B cell (primary cell): ENCODE results near the gene GPR37L1. TPM values are rescaled to one million over a fixed set of nuclear protein-coding genes. Genes with fewer than 3 reads are reported as not detected.
"Not testable (repeated sequence)": the region's sequence is repeated elsewhere in the genome, so short reads cannot be mapped to it uniquely, and the experiment has no call there.

Experiments
- ATAC-seq: fragments of 200-7000 bp; cut with Tn5 transposase; one replicate; pipeline ENCODE4 v1.10.0; 2021; ENCODE audit warnings: low read depth, mild to moderate bottlenecking, moderate number of reproducible peaks, moderate library complexity
- CTCF ChIA-PET: fragments of 350-600 bp; sonication (Branson Sonifier 250); formaldehyde crosslinking; loops from one replicate; lab custom pipeline; 2021; ENCODE audit warnings: antibody characterized with exemption, inconsistent platforms; lab: Charles Lee
- POLR2A ChIA-PET: fragments of 350-600 bp; sonication (Branson Sonifier 250); formaldehyde crosslinking; loops from one replicate; lab custom pipeline; 2021; ENCODE audit warnings: antibody characterized with exemption; lab: Charles Lee
- DNase-seq: peaks from one replicate; pipeline ENCODE4 v3.0.0; 2013
- H2AFZ ChIP-seq: 2 replicates; pipeline ENCODE4 v1.6.1; 2012; ENCODE audit warnings: mild to moderate bottlenecking, low read depth, low read length; ENCODE audit not compliant: insufficient read depth, poor library complexity, severe bottlenecking
- H3K27ac ChIP-seq, 2 donors: 1 replicate in 1 of 2; 2 replicates in 1 of 2; pipeline ENCODE4 v1.5.1; 2012 to 2013; ENCODE audit warnings: low read length in 2 of 2, mild to moderate bottlenecking in 2 of 2, moderate library complexity in 1 of 2
- H3K27me3 ChIP-seq, 4 experiments: fragments of 200-600 bp in 1 of 4; sonication (generic) in 1 of 4; replicated peaks in 1 of 4; 1 replicate in 2 of 4; 2 replicates in 2 of 4; pipeline versions ENCODE4 v1.6.1 to v1.7.0; 2013 to 2016; ENCODE audit warnings: low read length in 3 of 4, mild to moderate bottlenecking in 2 of 4, mixed read lengths in 1 of 4, moderate library complexity in 1 of 4; ENCODE audit not compliant: insufficient read depth in 4 of 4, control insufficient read depth in 3 of 4; ENCODE audit errors: control extremely low read depth in 1 of 4
- H3K36me3 ChIP-seq, 2 experiments: replicated peaks in 1 of 2; 1 replicate in 1 of 2; 2 replicates in 1 of 2; pipeline versions ENCODE4 v1.6.1 to v1.7.1; 2013; ENCODE audit warnings: low read length in 1 of 2; ENCODE audit not compliant: insufficient read depth in 2 of 2, control insufficient read depth in 1 of 2; ENCODE audit errors: control extremely low read depth in 1 of 2, extremely low read depth in 1 of 2
- H3K4me1 ChIP-seq, 2 donors: fragments of 200-600 bp in 1 of 2; sonication (generic) in 1 of 2; 1 replicate in 1 of 2; 2 replicates in 1 of 2; pipeline versions ENCODE4 v1.5.1 to v1.6.1; 2013 to 2017; ENCODE audit warnings: low read length in 2 of 2; ENCODE audit not compliant: control insufficient read depth in 2 of 2, insufficient read depth in 2 of 2
- H3K4me2 ChIP-seq: replicated peaks from 2 replicates; pipeline ENCODE3; 2012; ENCODE audit warnings: mild to moderate bottlenecking, low read depth, low read length; ENCODE audit not compliant: poor library complexity, severe bottlenecking
- H3K4me3 ChIP-seq, 5 experiments: fragments of 200-600 bp in 1 of 5; sonication (generic) in 1 of 5; 1 replicate in 3 of 5; 2 replicates in 2 of 5; pipeline versions ENCODE4 v1.5.1 to v1.7.0; 2011 to 2016; ENCODE audit warnings: low read length in 4 of 5, mild to moderate bottlenecking in 4 of 5, low read depth in 2 of 5, control low read depth in 1 of 5, moderate library complexity in 1 of 5; ENCODE audit not compliant: insufficient read depth in 1 of 5; ENCODE audit errors: control extremely low read depth in 1 of 5, extremely low read depth in 1 of 5
- H3K79me2 ChIP-seq: fragments of 200-600 bp; sonication (generic); one replicate; pipeline ENCODE4 v1.6.0; 2016; ENCODE audit warnings: low read length; ENCODE audit not compliant: control insufficient read depth, insufficient read depth
- H3K9ac ChIP-seq: fragments of 200-600 bp; sonication (generic); 2 replicates; pipeline ENCODE4 v1.6.1; 2017; ENCODE audit warnings: mild to moderate bottlenecking, low read length, moderate library complexity
- H3K9me3 ChIP-seq, 3 donors: one replicate each; pipeline versions ENCODE4 v1.6.1 to v1.7.1; 2013; ENCODE audit warnings: low read length in 2 of 3; ENCODE audit not compliant: control insufficient read depth in 2 of 3, insufficient read depth in 1 of 3; ENCODE audit errors: control extremely low read depth in 1 of 3
- H4K20me1 ChIP-seq: 2 replicates; pipeline ENCODE4 v1.6.0; 2012; ENCODE audit warnings: mild to moderate bottlenecking, low read length; ENCODE audit not compliant: insufficient read depth, control insufficient read depth, poor library complexity, severe bottlenecking
- H3K27ac Mint-ChIP-seq: one replicate; pipeline ENCODE4 v1.8.0; 2021; ENCODE audit warnings: mixed read lengths
- H3K27me3 Mint-ChIP-seq: one replicate; pipeline ENCODE4 v1.8.0; 2021; ENCODE audit warnings: mixed read lengths
- H3K4me1 Mint-ChIP-seq: one replicate; pipeline ENCODE4 v1.8.0; 2021; ENCODE audit warnings: mixed read lengths
- H3K4me3 Mint-ChIP-seq: one replicate; pipeline ENCODE4 v1.8.0; 2021; ENCODE audit warnings: mixed read lengths
- H3K9me3 Mint-ChIP-seq: one replicate; pipeline ENCODE4 v1.8.0; 2022; ENCODE audit warnings: mixed read lengths; ENCODE audit not compliant: insufficient read depth
- CTCF ChIP-seq: fragments of 200-600 bp; IDR thresholded peaks from one replicate; pipeline ENCODE4 v1.8.0; 2022; ENCODE audit warnings: antibody characterized with exemption, mild to moderate bottlenecking
- EZH2 ChIP-seq: IDR thresholded peaks from 2 replicates; pipeline ENCODE4 v1.6.1; 2012; ENCODE audit warnings: borderline replicate concordance, low read depth, mild to moderate bottlenecking, moderate library complexity, low read length; ENCODE audit not compliant: insufficient read depth, poor library complexity, severe bottlenecking
- WGBS: methylation state at CpG from one replicate; pipeline ENCODE4 v1.1.5; 2013; ENCODE audit warnings: missing lambda C conversion rate; ENCODE audit not compliant: insufficient coverage; 5-methylcytosine and 5-hydroxymethylcytosine counted together
- intact Hi-C: fragments of 100-400 bp; cut with micrococcal nuclease; formaldehyde crosslinking; loops from one replicate; pipeline ENCODE4 v1.10.0; 2022
- polyA plus RNA-seq: library from polyadenylated mRNA; depleted of rRNA; stranded (reverse); fragments of >200 nt; gene quantifications from 2 replicates; pipeline ENCODE4 v1.2.3, GENCODE V29; 2012
- total RNA-seq, 2 donors: library from RNA; stranded (reverse); fragments of 120-200 nt in 1 of 2; gene quantifications; 1 replicate in 1 of 2; 2 replicates in 1 of 2; pipeline versions ENCODE4 v1.2.3 to v1.2.4, GENCODE V29; 2013 to 2022

GPR37L1 gene
- total and polyA plus RNA-seq, 2 donors (not counting 1 experiment from before 2014, with no cell fraction given): not detected

- no peak for DNase-seq
- no peaks in the 10 kb centered on the region for H4K20me1 ChIP-seq
- no peaks in the 10 kb centered on the region for H3K36me3 ChIP-seq
- no peak for ATAC-seq
- no peak overlapping the region for H3K4me3 Mint-ChIP-seq
- H3K79me2 ChIP-seq: no peaks in the 10 kb centered on the region
- no peaks in the 10 kb centered on the region for H3K9me3 Mint-ChIP-seq
- H3K27me3 Mint-ChIP-seq: peaks cover 6% of the 10 kb centered on the region
- no peaks in the 10 kb centered on the region for H3K9me3 ChIP-seq
- no peak overlapping the region for H3K27ac ChIP-seq
- H3K9ac ChIP-seq: no peak overlapping the region
- intact Hi-C loops: no loop called here
- CTCF ChIA-PET: no interaction called here
- no peak overlapping the region for H2AFZ ChIP-seq
- POLR2A ChIA-PET: no interaction called here
- H3K4me1 ChIP-seq: no peaks in the 10 kb centered on the region
- H3K4me1 Mint-ChIP-seq: no peaks in the 10 kb centered on the region
- no peak overlapping the region for H3K4me2 ChIP-seq
- H3K27me3 ChIP-seq: no peaks in the 10 kb centered on the region
- WGBS: 89% methylated on average over 13 of the region's 13 CpGs
- H3K4me3 ChIP-seq: no peak overlapping the region
- TF ChIP-seq CTCF (no peak), EZH2 (no peak)
- H3K27ac Mint-ChIP-seq: no peak overlapping the region
These were observed 14.7 kb upstream of the GPR37L1 start for GRCh38 chr1:202107801-202108731.

GRCh38 chr1:202110977-202111376 is 11.7 kb upstream of the GPR37L1 start:
- Histone ChIP-seq H3K36me3 (no peaks in the 10 kb centered on the region), H4K20me1 (no peaks in the 10 kb centered on the region), H3K9ac (no peak overlapping the region), H3K9me3 (no peaks in the 10 kb centered on the region), H3K27ac (no peak overlapping the region), H3K4me2 (no peak overlapping the region), H3K4me1 (no peaks in the 10 kb centered on the region), H2AFZ (no peak overlapping the region), H3K79me2 (no peaks in the 10 kb centered on the region), H3K27me3 (no peaks in the 10 kb centered on the region), H3K4me3 (no peak overlapping the region)
- DNase-seq (no peak), ATAC-seq (no peak)
- 81% methylated on average over 1 of the region's 3 CpGs for WGBS
- ChIA-PET CTCF (no interaction called here), POLR2A (no interaction called here)
- H3K4me1 Mint-ChIP-seq: no peaks in the 10 kb centered on the region
- H3K27me3 Mint-ChIP-seq: no peaks in the 10 kb centered on the region
- H3K4me3 Mint-ChIP-seq: no peak overlapping the region
- H3K27ac Mint-ChIP-seq: no peak overlapping the region
- no peaks in the 10 kb centered on the region for H3K9me3 Mint-ChIP-seq
- intact Hi-C loops: no loop called here
- TF ChIP-seq EZH2 (no peak), CTCF (no peak)

DNA sequence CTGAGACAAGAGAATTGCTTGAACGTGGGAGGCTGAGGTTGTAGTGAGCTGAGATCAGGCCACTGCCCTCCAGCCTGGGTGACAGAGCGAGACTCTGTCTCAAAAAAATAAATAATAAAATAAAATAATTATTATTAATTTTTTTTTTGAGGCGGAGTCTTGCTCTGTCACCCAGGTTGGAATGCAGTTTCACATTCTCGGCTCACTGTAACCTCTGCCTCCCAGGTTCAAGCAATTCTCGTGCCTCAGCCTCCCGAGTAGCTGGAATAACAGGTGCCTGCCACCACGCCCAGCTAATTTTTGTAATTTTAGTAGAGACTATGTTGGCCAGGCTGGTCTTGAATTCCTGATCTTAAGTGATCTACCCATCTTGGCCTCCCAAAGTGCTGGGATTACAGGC is 11.1 kb upstream of the GPR37L1 start:
- H3K27ac Mint-ChIP-seq, H2AFZ ChIP-seq, H3K4me1 Mint-ChIP-seq, DNase-seq, H3K27ac ChIP-seq, H3K9me3 Mint-ChIP-seq, H3K27me3 ChIP-seq, H3K4me1 ChIP-seq, H3K27me3 Mint-ChIP-seq, H3K9me3 ChIP-seq, H3K4me3 ChIP-seq, ATAC-seq, H3K4me2 ChIP-seq, CTCF ChIA-PET, H3K9ac ChIP-seq, intact Hi-C loops, H4K20me1 ChIP-seq, H3K79me2 ChIP-seq, POLR2A ChIA-PET, H3K4me3 Mint-ChIP-seq, H3K36me3 ChIP-seq: not testable (repeated sequence)
- 100% methylated on average over 1 of the region's 7 CpGs for WGBS
